ENCODE measurements around the gene ZBTB21.

The ZBTB21 gene

DNA sequence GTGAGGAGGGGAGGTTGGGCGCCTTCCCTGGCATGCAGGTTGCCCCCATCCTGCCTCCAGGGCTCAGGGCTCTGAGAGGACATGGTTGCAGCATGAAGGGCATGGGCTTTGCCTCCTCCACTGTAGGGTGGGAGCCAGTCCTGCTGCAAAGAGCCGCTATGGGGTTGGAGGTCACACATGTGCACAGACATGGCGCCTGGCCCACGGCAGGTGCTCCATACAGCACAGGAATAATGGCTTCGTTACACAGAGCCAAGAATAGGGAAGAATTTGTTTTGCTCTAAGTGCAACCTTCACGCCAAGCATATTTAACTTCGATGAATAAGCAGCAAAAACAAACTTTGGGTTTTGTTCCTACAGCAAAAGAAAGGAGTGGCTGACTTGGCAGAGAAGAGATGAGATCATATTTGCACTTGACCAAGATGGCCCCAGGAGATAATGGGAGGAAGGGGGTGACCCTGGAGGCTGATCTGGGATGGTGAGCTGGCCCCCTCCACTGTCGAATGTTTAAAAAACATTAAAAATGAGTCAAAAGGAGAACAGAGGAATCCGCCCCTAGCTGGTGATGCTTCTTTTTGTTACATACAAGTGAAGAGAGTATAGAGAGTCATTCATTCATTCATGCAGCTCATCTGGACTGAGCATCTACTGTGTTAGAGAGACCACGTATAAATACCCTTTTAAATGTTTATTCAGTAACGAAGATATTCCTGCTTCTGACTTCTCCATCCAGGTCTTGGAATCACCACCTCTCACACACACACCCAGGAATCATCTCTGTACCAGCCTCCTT, 43.9 kb downstream of the ZBTB21 start:
- H3K9me3 ChIP-seq: no peaks in the 10 kb centered on the region
- no peaks in the 10 kb centered on the region for H3K36me3 ChIP-seq
- 0 out of 2 replicates have a peak, but pooled peaks cover 6% of the 10 kb centered on the region for H3K27me3 ChIP-seq
- no peaks in the 10 kb centered on the region for H3K4me1 ChIP-seq
- H3K4me3 ChIP-seq (ENCODE audit: low read depth, low read length): no peak overlapping the region
- TF ChIP-seq CTCF (IDR thresholded peaks at IDR 0.05; ENCODE audit: low read depth, low read length): no peak
- DNase-seq: no peak

DNA sequence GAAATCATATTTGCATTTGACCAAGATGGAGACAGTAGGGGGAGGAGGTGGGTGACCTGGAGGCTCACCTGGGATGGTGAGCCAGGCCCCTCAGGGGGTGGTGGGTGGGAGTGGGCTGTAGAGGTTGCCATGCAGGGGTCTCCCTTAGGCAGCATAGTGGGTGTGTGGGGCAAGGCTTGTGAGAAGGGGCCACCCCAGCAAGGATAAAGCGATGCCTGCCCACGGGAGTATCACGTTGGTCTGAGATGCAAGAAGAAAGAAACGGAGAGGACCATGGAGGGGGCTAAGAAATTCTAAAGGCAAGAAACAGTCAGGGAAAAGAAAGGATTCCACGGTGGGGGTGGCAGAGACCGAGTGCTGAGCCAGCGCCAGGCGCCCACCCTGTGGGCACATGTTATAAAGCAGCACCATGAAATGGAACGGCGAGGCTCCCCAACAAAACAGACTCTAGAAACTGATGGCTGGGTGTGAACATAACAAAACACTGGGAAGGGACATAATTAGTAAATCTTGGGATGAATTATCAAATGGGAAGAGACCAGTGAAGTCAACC, 44.6 kb downstream of the ZBTB21 start:
- Histone ChIP-seq H3K4me1 (no peaks in the 10 kb centered on the region), H3K27me3 (0 out of 2 replicates have a peak, but pooled peaks cover 6% of the 10 kb centered on the region), H3K4me3 (ENCODE audit: low read depth, low read length) (no peak overlapping the region), H3K36me3 (no peaks in the 10 kb centered on the region), H3K9me3 (no peaks in the 10 kb centered on the region)
- no peak for TF ChIP-seq CTCF (IDR thresholded peaks at IDR 0.05; ENCODE audit: low read depth, low read length)
- no peak for DNase-seq

DNA sequence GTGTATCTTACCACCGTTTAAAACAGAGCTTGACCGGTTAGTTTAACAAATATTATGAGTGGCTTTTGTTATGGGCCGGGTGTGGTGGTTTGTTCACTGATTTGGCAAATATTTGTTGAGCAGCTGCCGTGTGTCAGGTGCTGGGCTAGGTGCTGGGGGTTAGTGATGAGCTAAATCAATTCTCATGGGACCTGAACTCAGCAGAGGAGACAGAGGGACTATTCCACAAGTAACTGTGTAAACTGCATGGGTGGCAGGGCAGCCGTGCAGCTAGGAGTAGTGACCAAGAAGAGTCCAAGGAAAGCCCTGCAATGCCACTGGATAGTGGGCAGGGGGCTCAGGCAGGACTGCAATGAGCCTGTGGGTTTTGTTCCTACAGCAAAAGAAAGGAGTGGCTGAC, 45.1 kb downstream of the ZBTB21 start:
- TF ChIP-seq CTCF (IDR thresholded peaks at IDR 0.05; ENCODE audit: low read depth, low read length): no peak
- Histone ChIP-seq H3K9me3 (no peaks in the 10 kb centered on the region), H3K4me3 (ENCODE audit: low read depth, low read length) (no peak overlapping the region), H3K27me3 (0 out of 2 replicates have a peak, but pooled peaks cover 6% of the 10 kb centered on the region), H3K36me3 (no peaks in the 10 kb centered on the region), H3K4me1 (no peaks in the 10 kb centered on the region)
- DNase-seq: no peak

- Histone ChIP-seq H3K36me3 (no peaks in the 10 kb centered on the region), H3K27me3 (0 out of 2 replicates have a peak, but pooled peaks cover 6% of the 10 kb centered on the region), H3K9me3 (no peaks in the 10 kb centered on the region), H3K4me1 (no peaks in the 10 kb centered on the region), H3K4me3 (ENCODE audit: low read depth, low read length) (no peak overlapping the region)
- no peak for DNase-seq
- no peak for TF ChIP-seq CTCF (IDR thresholded peaks at IDR 0.05; ENCODE audit: low read depth, low read length)
These were observed 46.0 kb downstream of the ZBTB21 start for GRCh38 chr21:41964171-41964570.

DNA sequence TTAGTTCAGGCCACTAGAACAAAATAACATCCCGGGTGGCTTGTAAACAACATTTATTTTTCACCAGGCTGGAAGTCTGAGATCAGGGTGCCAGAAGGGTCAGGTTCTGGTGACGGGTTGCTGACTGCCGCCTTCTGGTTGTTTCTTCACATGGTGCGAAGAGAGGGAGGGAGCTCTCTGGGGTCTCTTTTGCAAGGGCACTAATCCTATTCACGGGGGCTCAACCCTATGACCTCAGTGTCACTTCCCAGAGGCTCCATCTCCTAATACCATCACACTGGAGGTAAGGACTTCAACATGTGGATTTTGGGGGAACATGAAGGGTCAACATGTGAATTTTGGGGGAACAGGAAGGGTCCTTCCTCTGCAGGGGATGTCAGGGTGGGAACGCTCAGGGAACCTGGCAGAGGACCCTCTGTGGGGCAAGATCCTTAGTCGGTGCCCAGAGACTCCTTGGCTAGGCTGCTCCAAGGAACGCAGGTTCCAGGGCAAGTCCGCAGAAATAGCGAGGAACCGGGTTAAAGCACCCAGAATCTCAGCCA, 47.7 kb downstream of the ZBTB21 start:
- Histone ChIP-seq H3K4me3 (ENCODE audit: low read depth, low read length) (no peak overlapping the region), H3K27me3 (0 out of 2 replicates have a peak, but pooled peaks cover 6% of the 10 kb centered on the region), H3K36me3 (no peaks in the 10 kb centered on the region), H3K9me3 (no peaks in the 10 kb centered on the region), H3K4me1 (peaks cover 9% of the 10 kb centered on the region)
- no peak for DNase-seq
- TF ChIP-seq CTCF (IDR thresholded peaks at IDR 0.05; ENCODE audit: low read depth, low read length): no peak

GRCh38 chr21:41961753-41962152, 48.4 kb downstream of the ZBTB21 start:
- no peak for TF ChIP-seq CTCF (IDR thresholded peaks at IDR 0.05; ENCODE audit: low read depth, low read length)
- Histone ChIP-seq H3K4me1 (peaks cover 15% of the 10 kb centered on the region), H3K9me3 (no peaks in the 10 kb centered on the region), H3K4me3 (ENCODE audit: low read depth, low read length) (no peak overlapping the region), H3K27me3 (0 out of 2 replicates have a peak, but pooled peaks cover 6% of the 10 kb centered on the region), H3K36me3 (no peaks in the 10 kb centered on the region)
- DNase-seq: no peak

Data from BE2C (cell line).